Measurements from ENCODE around the gene RNF220. TPM values are rescaled to one million over a fixed set of nuclear protein-coding genes. Genes with fewer than 3 reads are reported as not detected.

The RNF220 gene
- total and polyA plus RNA-seq, 10 donors, result 59.0 to 126 (median 71.7) TPM

DNA sequence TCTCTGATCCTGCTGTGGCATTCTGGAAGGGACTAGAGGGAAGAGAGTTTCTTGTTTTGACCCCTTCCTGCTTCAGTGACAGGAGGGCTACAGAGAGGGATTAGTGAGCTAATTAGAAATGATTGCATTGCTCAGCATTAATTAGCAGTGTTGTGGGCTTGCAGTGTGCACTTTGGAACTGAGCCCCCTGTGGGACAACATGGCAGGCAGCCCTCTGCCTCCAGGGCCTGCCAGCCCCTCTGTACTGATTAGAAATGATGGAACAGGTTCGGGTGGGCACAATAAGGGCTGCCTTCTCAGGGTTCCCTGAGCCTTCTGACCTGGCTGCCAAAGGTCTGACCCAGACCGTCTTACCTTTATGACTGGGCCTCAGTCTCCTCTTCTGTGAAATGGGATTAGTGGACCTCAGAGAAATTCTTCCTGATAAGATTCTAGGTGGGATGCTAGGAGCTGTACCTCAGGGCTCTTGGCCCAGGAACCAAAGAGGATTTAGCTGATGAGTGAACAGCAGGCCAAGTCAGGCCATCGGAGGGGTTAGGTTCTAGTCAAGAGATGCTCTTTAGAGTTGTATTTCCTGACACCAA is 229.6 kb downstream of the RNF220 start:
- TF ChIP-seq POLR2A (IDR thresholded peaks at IDR 0.05), result no peak
- TF ChIP-seq POLR2AphosphoS5 (IDR thresholded peaks at IDR 0.05), result no peak
- TF ChIP-seq, protein P1, sequence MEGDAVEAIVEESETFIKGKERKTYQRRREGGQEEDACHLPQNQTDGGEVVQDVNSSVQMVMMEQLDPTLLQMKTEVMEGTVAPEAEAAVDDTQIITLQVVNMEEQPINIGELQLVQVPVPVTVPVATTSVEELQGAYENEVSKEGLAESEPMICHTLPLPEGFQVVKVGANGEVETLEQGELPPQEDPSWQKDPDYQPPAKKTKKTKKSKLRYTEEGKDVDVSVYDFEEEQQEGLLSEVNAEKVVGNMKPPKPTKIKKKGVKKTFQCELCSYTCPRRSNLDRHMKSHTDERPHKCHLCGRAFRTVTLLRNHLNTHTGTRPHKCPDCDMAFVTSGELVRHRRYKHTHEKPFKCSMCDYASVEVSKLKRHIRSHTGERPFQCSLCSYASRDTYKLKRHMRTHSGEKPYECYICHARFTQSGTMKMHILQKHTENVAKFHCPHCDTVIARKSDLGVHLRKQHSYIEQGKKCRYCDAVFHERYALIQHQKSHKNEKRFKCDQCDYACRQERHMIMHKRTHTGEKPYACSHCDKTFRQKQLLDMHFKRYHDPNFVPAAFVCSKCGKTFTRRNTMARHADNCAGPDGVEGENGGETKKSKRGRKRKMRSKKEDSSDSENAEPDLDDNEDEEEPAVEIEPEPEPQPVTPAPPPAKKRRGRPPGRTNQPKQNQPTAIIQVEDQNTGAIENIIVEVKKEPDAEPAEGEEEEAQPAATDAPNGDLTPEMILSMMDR (IDR thresholded peaks at IDR 0.05 in 8 of 11, conservative IDR thresholded peaks at IDR 0.05 in 3 of 11), result no peak
- 78 to 91% (median 88%) methylated on average over 3 of the region's 3 CpGs for WGBS, 5 donors
- DNase-seq, result no peak

DNA sequence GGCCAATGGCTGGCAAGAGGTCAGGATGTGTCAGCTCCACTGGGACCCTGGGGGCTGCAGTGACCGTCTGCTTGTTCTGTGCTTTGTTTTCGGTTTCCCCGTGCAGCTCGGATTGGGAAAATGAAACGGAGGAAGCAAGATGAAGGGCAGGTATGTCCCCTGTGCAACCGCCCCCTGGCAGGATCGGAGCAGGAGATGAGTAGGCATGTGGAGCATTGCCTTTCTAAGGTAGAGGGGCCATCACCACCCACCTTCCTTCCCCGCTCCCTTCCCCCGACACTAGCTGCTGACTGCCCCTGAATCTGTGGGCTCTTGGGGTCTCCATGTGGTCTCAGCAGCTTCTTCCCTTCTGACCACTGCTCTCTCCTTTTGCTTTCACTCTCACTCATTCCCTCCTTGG is 230.4 kb downstream of the RNF220 start:
- H3K27me3 ChIP-seq (replicated peaks in 1 of 7), result no peaks in the 10 kb centered on the region
- H3K9me3 ChIP-seq, result no peaks in the 10 kb centered on the region
- TF ChIP-seq, protein P1 (IDR thresholded peaks at IDR 0.05 in 8 of 11, conservative IDR thresholded peaks at IDR 0.05 in 3 of 11), result no peak
- TF ChIP-seq POLR2A (IDR thresholded peaks at IDR 0.05), result no peak
- H3K4me1 ChIP-seq, result peaks cover 16 to 76% (median 42%) of the 10 kb centered on the region in 6 donors
- peaks cover 0 to 78% (median 70%) of the 10 kb centered on the region in 6 donors for H3K36me3 ChIP-seq
- intact Hi-C loops (cut with DNase I; ENCODE audit: low total_unique reads), result no loop called here
- no peak overlapping the region for H3K4me3 ChIP-seq
- H3K27ac ChIP-seq, result no peak overlapping the region
- 89 to 97% (median 94%) methylated on average over 9 of the region's 9 CpGs for WGBS, 5 donors
- DNase-seq, result no peak

More for the DNA sequence above, 229.6 kb downstream of the RNF220 start:
- intact Hi-C loops (cut with DNase I; ENCODE audit: low total_unique reads), result no loop called here
- no peak overlapping the region for H3K27ac ChIP-seq
- peaks cover 0 to 71% (median 63%) of the 10 kb centered on the region in 6 donors for H3K36me3 ChIP-seq
- no peaks in the 10 kb centered on the region for H3K27me3 ChIP-seq (replicated peaks in 1 of 7)
- H3K9me3 ChIP-seq, result no peaks in the 10 kb centered on the region
- no peak overlapping the region for H3K4me3 ChIP-seq
- peaks cover 16 to 76% (median 42%) of the 10 kb centered on the region in 6 donors for H3K4me1 ChIP-seq

DNA sequence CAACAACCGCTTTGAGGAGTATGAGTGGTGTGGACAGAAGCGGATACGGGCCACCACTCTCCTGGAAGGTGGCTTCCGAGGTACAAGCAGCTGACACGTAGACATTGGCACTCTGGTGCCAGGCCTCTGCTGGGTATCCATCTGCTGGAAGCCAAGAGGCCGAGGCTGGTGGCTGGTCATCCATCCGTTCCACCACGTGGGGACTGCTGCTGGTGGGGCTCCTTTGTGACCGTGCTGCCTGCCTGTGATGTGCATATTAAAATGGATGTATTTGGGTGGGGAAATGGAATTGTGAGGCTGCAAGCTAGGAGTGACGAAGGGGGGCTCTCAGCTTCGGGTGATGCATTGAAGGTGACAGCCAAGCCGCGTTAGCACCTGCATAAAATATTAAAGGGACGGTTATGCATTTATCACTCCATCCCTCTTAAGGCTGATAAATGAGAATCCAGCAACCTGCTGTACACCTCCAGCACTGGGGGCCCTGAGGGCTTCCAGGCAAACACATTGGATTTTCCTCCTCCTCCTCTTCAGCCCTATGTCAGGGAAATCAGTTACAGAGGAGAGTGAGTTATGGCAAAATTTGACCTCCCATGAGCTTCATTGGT is 231.1 kb downstream of the RNF220 start:
- TF ChIP-seq POLR2A (IDR thresholded peaks at IDR 0.05), result no peak
- TF ChIP-seq POLR2AphosphoS5 (IDR thresholded peaks at IDR 0.05), result no peak
- TF ChIP-seq, protein P1 (IDR thresholded peaks at IDR 0.05 in 8 of 11, conservative IDR thresholded peaks at IDR 0.05 in 3 of 11), result no peak
- no peaks in the 10 kb centered on the region for H3K27me3 ChIP-seq (replicated peaks in 1 of 7)
- WGBS, 5 donors, result 93 to 97% (median 95%) methylated on average over 12 to 14 of the region's 14 CpGs
- no peak overlapping the region for H3K27ac ChIP-seq
- H3K9me3 ChIP-seq, result no peaks in the 10 kb centered on the region
- DNase-seq, result no peak
- peaks cover 0 to 86% (median 77%) of the 10 kb centered on the region in 6 donors for H3K36me3 ChIP-seq
- peaks cover 16 to 73% (median 39%) of the 10 kb centered on the region in 6 donors for H3K4me1 ChIP-seq
- intact Hi-C loops (cut with DNase I; ENCODE audit: low total_unique reads), result no loop called here
- H3K4me3 ChIP-seq, result no peak overlapping the region

Measured in spleen (tissue), 11 donors.